GM23248 (cell line): Measurements from ENCODE around the gene SPAG17. TPM values are rescaled to one million over a fixed set of nuclear protein-coding genes. Genes with fewer than 3 reads are reported as not detected.

ENCODE experiments used
- DNase-seq: peaks from one replicate; pipeline ENCODE4 v3.0.0-alpha.2; 2015
- H2AFZ ChIP-seq: fragments of 200-600 bp; sonication (generic); 2 replicates; pipeline ENCODE4 v1.6.1; 2016; ENCODE audit warnings: antibody characterized with exemption
- H3F3A ChIP-seq: fragments of 200-600 bp; sonication (generic); 2 replicates; pipeline ENCODE4 v1.6.1; 2016; ENCODE audit warnings: mild to moderate bottlenecking, antibody characterized with exemption, mixed run types; ENCODE audit not compliant: insufficient read depth
- H3K27ac ChIP-seq: fragments of 200-600 bp; sonication (generic); 2 replicates; pipeline ENCODE4 v1.5.1; 2016; ENCODE audit warnings: mild to moderate bottlenecking
- H3K27me3 ChIP-seq: fragments of 200-600 bp; sonication (generic); replicated peaks from 2 replicates; pipeline ENCODE4 v1.6.1; 2016; ENCODE audit warnings: mild to moderate bottlenecking; ENCODE audit not compliant: insufficient read depth
- H3K36me3 ChIP-seq: fragments of 200-600 bp; sonication (generic); 2 replicates; pipeline ENCODE4 v1.6.1; 2016; ENCODE audit warnings: low read depth, mild to moderate bottlenecking
- H3K4me1 ChIP-seq: fragments of 200-600 bp; sonication (generic); 2 replicates; pipeline ENCODE4 v1.6.1; 2016; ENCODE audit warnings: mild to moderate bottlenecking; ENCODE audit not compliant: insufficient read depth
- H3K4me2 ChIP-seq: fragments of 200-600 bp; sonication (generic); one replicate; pipeline ENCODE4 v1.6.1; 2016; ENCODE audit warnings: mild to moderate bottlenecking; ENCODE audit not compliant: unreplicated experiment
- H3K4me3 ChIP-seq: fragments of 200-600 bp; sonication (generic); 2 replicates; pipeline ENCODE4 v1.5.1; 2016; ENCODE audit warnings: mild to moderate bottlenecking
- H3K79me2 ChIP-seq: fragments of 200-600 bp; sonication (generic); 2 replicates; pipeline ENCODE4 v1.6.1; 2016; ENCODE audit warnings: mild to moderate bottlenecking; ENCODE audit not compliant: insufficient read depth
- H3K9ac ChIP-seq: fragments of 200-600 bp; sonication (generic); 2 replicates; pipeline ENCODE4 v1.6.1; 2016; ENCODE audit warnings: mild to moderate bottlenecking
- H3K9me2 ChIP-seq: fragments of 200-600 bp; sonication (generic); 2 replicates; pipeline ENCODE4 v1.6.1; 2016; ENCODE audit warnings: mixed run types, mild to moderate bottlenecking, moderate library complexity; ENCODE audit not compliant: insufficient read depth
- H3K9me3 ChIP-seq: fragments of 200-600 bp; sonication (generic); one replicate; pipeline ENCODE4 v1.6.1; 2017; ENCODE audit warnings: low read depth
- H4K20me1 ChIP-seq: fragments of 200-600 bp; sonication (generic); 2 replicates; pipeline ENCODE4 v1.6.0; 2016; ENCODE audit not compliant: insufficient read depth
- EZH2 ChIP-seq: fragments of 200-600 bp; sonication (generic); IDR thresholded peaks from 2 replicates; pipeline ENCODE4 v1.6.1; 2018; ENCODE audit warnings: antibody characterized with exemption, mild to moderate bottlenecking; ENCODE audit not compliant: insufficient read depth, poor library complexity, severe bottlenecking
- EZH2phosphoT487 ChIP-seq: fragments of 200-600 bp; sonication (generic); IDR thresholded peaks from 2 replicates; pipeline ENCODE4 v1.6.1; 2018; ENCODE audit warnings: antibody characterized with exemption, moderate library complexity, mild to moderate bottlenecking, low read depth; ENCODE audit not compliant: insufficient read depth
- WGBS, 2 experiments: methylation state at CpG; one replicate each; pipeline ENCODE4 v1.1.6; 2015 to 2017; ENCODE audit warnings: low lambda C conversion rate in 2 of 2, low coverage in 1 of 2; ENCODE audit errors: missing lambda C conversion rate in 2 of 2; 5-methylcytosine and 5-hydroxymethylcytosine counted together
- in situ Hi-C: fragments of 300-500 bp; cut with MboI; formaldehyde crosslinking; loops from 2 replicates; pipeline ENCODE4 v1.15.0; 2020
- polyA plus RNA-seq: library from polyadenylated mRNA; unstranded; fragments of >200 nt; fragmentation: Nextera tagmentation; extraction: Ambion mirVana; gene quantifications from 2 replicates; pipeline ENCODE4 v1.2.1, GENCODE V29; 2016
- total RNA-seq: library from RNA; depleted of rRNA; stranded (reverse); fragments of >200 nt; shearing (Covaris generic); gene quantifications from 2 replicates; pipeline ENCODE4 v1.2.3, GENCODE V29; 2014

SPAG17 gene
- total and polyA plus RNA-seq, 2 experiments from 2014 or later = 0.15 TPM; not detected in 1

- no peaks in the 10 kb centered on the region for H3K9me3 ChIP-seq
- H3K27ac ChIP-seq = no peak overlapping the region
- H4K20me1 ChIP-seq = no peaks in the 10 kb centered on the region
- H3K4me1 ChIP-seq = peaks cover 6% of the 10 kb centered on the region
- TF ChIP-seq EZH2 (no peak), EZH2phosphoT487 (no peak)
- no peaks in the 10 kb centered on the region for H3F3A ChIP-seq
- no peaks in the 10 kb centered on the region for H3K79me2 ChIP-seq
- WGBS, 2 experiments = 53 to 63% methylated on average over 2 of the region's 2 CpGs
- H2AFZ ChIP-seq = peak overlapping the region; percentile 8; the same call in 1 of the 2 replicates
- peak; percentile 73 for DNase-seq
- no peaks in the 10 kb centered on the region for H3K9me2 ChIP-seq
- in situ Hi-C loops = no loop called here
- H3K36me3 ChIP-seq = no peaks in the 10 kb centered on the region
- H3K9ac ChIP-seq = no peak overlapping the region
- no peak overlapping the region for H3K4me3 ChIP-seq
- H3K27me3 ChIP-seq = no peaks in the 10 kb centered on the region
- H3K4me2 ChIP-seq = no peak overlapping the region
These were observed 107.5 kb downstream of the SPAG17 start for GRCh38 chr1:118077331-118078045.

GRCh38 chr1:118075116-118075515 is 109.9 kb downstream of the SPAG17 start:
- DNase-seq = peak; percentile 69
- peaks cover 6% of the 10 kb centered on the region for H3K4me1 ChIP-seq
- H3F3A ChIP-seq = no peaks in the 10 kb centered on the region
- no peak overlapping the region for H3K9ac ChIP-seq
- no peak overlapping the region for H2AFZ ChIP-seq
- no peak for TF ChIP-seq EZH2
- no peak for TF ChIP-seq EZH2phosphoT487
- no peaks in the 10 kb centered on the region for H3K36me3 ChIP-seq
- no peaks in the 10 kb centered on the region for H3K27me3 ChIP-seq
- no peak overlapping the region for H3K27ac ChIP-seq
- H3K9me2 ChIP-seq = no peaks in the 10 kb centered on the region
- WGBS, 2 experiments = 71 to 76% methylated on average over 3 of the region's 3 CpGs
- no peaks in the 10 kb centered on the region for H3K79me2 ChIP-seq
- no peaks in the 10 kb centered on the region for H4K20me1 ChIP-seq
- in situ Hi-C loops = no loop called here
- H3K4me2 ChIP-seq = no peak overlapping the region
- no peaks in the 10 kb centered on the region for H3K9me3 ChIP-seq
- no peak overlapping the region for H3K4me3 ChIP-seq

DNA sequence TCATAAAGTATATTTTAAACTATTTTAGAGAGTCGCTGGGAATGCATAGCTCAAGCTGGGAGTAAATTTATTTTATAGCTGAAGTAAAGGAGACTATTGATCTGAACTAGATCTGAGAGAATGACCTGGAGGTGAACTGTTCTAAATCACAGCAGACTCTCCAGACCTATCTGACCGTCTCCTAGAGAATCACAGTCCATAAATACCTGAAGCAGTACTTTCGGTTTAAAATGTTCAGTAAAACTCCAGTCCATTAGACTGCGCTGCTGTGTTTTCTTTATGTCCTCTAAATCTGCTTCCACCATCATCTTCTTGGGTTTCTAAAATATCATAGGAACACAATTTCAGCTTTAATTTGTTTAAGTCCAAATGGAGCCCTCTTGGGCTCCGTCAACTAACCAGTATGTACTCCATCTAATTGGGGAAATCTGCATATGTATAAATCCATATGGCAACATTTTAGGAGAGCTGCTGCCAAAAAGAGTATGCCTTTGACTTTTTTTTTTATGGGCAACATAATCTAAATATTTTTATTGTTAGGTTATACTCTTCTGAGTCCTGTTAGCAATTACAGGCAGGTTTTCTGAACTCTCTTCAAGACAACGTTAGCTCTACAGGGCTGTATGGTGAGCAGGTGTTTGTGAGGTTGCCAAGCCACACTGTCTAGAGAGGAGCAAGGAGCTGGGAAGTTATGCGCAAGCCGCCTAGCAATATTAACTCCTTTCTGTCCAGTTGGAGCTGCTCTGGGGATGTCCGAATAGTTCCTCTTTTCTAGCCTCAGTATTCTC is 111.2 kb downstream of the SPAG17 start:
- H3K4me2 ChIP-seq = no peak overlapping the region
- H3K4me3 ChIP-seq = no peak overlapping the region
- H3K9ac ChIP-seq = no peak overlapping the region
- DNase-seq = no peak
- H3K4me1 ChIP-seq = peaks cover 6% of the 10 kb centered on the region
- 76 to 84% methylated on average over 9 of the region's 9 CpGs for WGBS, 2 experiments
- no peak overlapping the region for H3K27ac ChIP-seq
- H4K20me1 ChIP-seq = no peaks in the 10 kb centered on the region
- TF ChIP-seq EZH2phosphoT487 (no peak), EZH2 (no peak)
- H3K27me3 ChIP-seq = no peaks in the 10 kb centered on the region
- no peak overlapping the region for H2AFZ ChIP-seq
- H3K9me3 ChIP-seq = no peaks in the 10 kb centered on the region
- in situ Hi-C loops = no loop called here
- H3K9me2 ChIP-seq = no peaks in the 10 kb centered on the region
- no peaks in the 10 kb centered on the region for H3K79me2 ChIP-seq
- no peaks in the 10 kb centered on the region for H3F3A ChIP-seq
- no peaks in the 10 kb centered on the region for H3K36me3 ChIP-seq

GRCh38 chr1:118049981-118050380 is 135.0 kb downstream of the SPAG17 start:
- Histone ChIP-seq H3K36me3 (no peaks in the 10 kb centered on the region), H3K27me3 (no peaks in the 10 kb centered on the region), H3K79me2 (no peaks in the 10 kb centered on the region), H3F3A (no peaks in the 10 kb centered on the region), H3K27ac (no peak overlapping the region), H3K4me2 (no peak overlapping the region), H3K4me3 (no peak overlapping the region), H3K9ac (no peak overlapping the region), H3K9me3 (no peaks in the 10 kb centered on the region), H2AFZ (no peak overlapping the region), H3K4me1 (no peaks in the 10 kb centered on the region), H4K20me1 (no peaks in the 10 kb centered on the region), H3K9me2 (no peaks in the 10 kb centered on the region)
- TF ChIP-seq EZH2phosphoT487 = no peak
- no peak for TF ChIP-seq EZH2
- 63 to 71% methylated on average over 2 of the region's 2 CpGs for WGBS, 2 experiments
- in situ Hi-C loops = no loop called here
- DNase-seq = no peak
